Measurements from ENCODE around the gene GALNT7. TPM values are rescaled to one million over a fixed set of nuclear protein-coding genes. Genes with fewer than 3 reads are reported as not detected.

The GALNT7 gene
- total RNA-seq, 1 experiment from 2014 or later = 156 TPM

GRCh38 chr4:173217075-173217474, 48.5 kb downstream of the GALNT7 start:
- Histone ChIP-seq H3K27me3 (ENCODE audit: control insufficient read depth, insufficient read depth, low read length) (no peaks in the 10 kb centered on the region), H3K4me3 (ENCODE audit: low read depth in 2 of 2, low read length in 2 of 2) (no peak overlapping the region), H3K4me1 (ENCODE audit: control insufficient read depth, insufficient read depth, low read length) (peaks cover 56% of the 10 kb centered on the region), H3K36me3 (ENCODE audit: control insufficient read depth, insufficient read depth, low read length) (no peaks in the 10 kb centered on the region; the same call in 1 of the 2 replicates), H3K27ac (ENCODE audit: low read length) (peak overlapping the region; percentile 99), H3K9me3 (ENCODE audit: control insufficient read depth, insufficient read depth, low read depth, low read length) (no peaks in the 10 kb centered on the region)
- TF ChIP-seq TCF7L2 (IDR thresholded peaks at IDR 0.05; ENCODE audit: low read depth, low read length) = no peak
- TF ChIP-seq CTCF (IDR thresholded peaks at IDR 0.05) = no peak
- no peak for TF ChIP-seq REST (IDR thresholded peaks at IDR 0.05; ENCODE audit: insufficient read depth in 1 of 2, low read depth in 2 of 2, low read length in 1 of 2)
- no peak for TF ChIP-seq SIN3A (IDR thresholded peaks at IDR 0.05; ENCODE audit: borderline replicate concordance, insufficient read depth, low read depth, low read length)
- TF ChIP-seq POLR2AphosphoS5 (IDR thresholded peaks at IDR 0.05; ENCODE audit: low read depth, low read length) = no peak
- no peak for ATAC-seq
- in situ Hi-C loops (cut with HindIII; ENCODE audit: low pct_unique_long_range_greater_than_20kb, low sequenced_read_pairs) (no loop called here), intact Hi-C loops (cut with micrococcal nuclease; ENCODE audit: unreplicated experiment) (loop anchor here (5.0 kb wide), 2 partner anchors 35 to 45 kb away; no protein-coding TSS in a partner anchor)
- ChIA-PET POLR2A (no interaction called here), CTCF (no interaction called here)
- no peak for DNase-seq (ENCODE audit: low read depth, low spot score)
- BruUV-seq (replicated peaks) = no TSS peak

- Histone ChIP-seq H3K4me3 (ENCODE audit: low read depth in 2 of 2, low read length in 2 of 2) (no peak overlapping the region; a peak in 1 of 4 replicates), H3K36me3 (ENCODE audit: control insufficient read depth, insufficient read depth, low read length) (no peaks in the 10 kb centered on the region; the same call in 1 of the 2 replicates), H3K9me3 (ENCODE audit: control insufficient read depth, insufficient read depth, low read depth, low read length) (no peaks in the 10 kb centered on the region), H3K27me3 (ENCODE audit: control insufficient read depth, insufficient read depth, low read length) (no peaks in the 10 kb centered on the region), H3K27ac (ENCODE audit: low read length) (peak overlapping the region; percentile 99), H3K4me1 (ENCODE audit: control insufficient read depth, insufficient read depth, low read length) (peaks cover 49% of the 10 kb centered on the region)
- TF ChIP-seq REST (IDR thresholded peaks at IDR 0.05; ENCODE audit: insufficient read depth in 1 of 2, low read depth in 2 of 2, low read length in 1 of 2) = no peak
- TF ChIP-seq CTCF (IDR thresholded peaks at IDR 0.05) = no peak
- TF ChIP-seq POLR2AphosphoS5 (IDR thresholded peaks at IDR 0.05; ENCODE audit: low read depth, low read length) = no peak
- TF ChIP-seq SIN3A (IDR thresholded peaks at IDR 0.05; ENCODE audit: borderline replicate concordance, insufficient read depth, low read depth, low read length) = no peak
- no peak for TF ChIP-seq TCF7L2 (IDR thresholded peaks at IDR 0.05; ENCODE audit: low read depth, low read length)
- no TSS peak for BruUV-seq (replicated peaks)
- CTCF ChIA-PET = no interaction called here
- intact Hi-C loops (cut with micrococcal nuclease; ENCODE audit: unreplicated experiment) (loop anchor here (5.0 kb wide), 2 partner anchors 35 to 45 kb away; no protein-coding TSS in a partner anchor), in situ Hi-C loops (cut with HindIII; ENCODE audit: low pct_unique_long_range_greater_than_20kb, low sequenced_read_pairs) (no loop called here)
- POLR2A ChIA-PET = no interaction called here
- ATAC-seq = no peak
- no peak for DNase-seq (ENCODE audit: low read depth, low spot score)
These were observed 49.1 kb downstream of the GALNT7 start for GRCh38 chr4:173217727-173218126.
